DOHH2 (cell line): ENCODE results near the gene LINC00305.

Experiments
- H3F3A ChIP-seq: fragments of 200-600 bp; sonication (generic), shearing (Covaris generic); 2 replicates; pipeline ENCODE4 v1.6.0; 2016; ENCODE audit warnings: antibody characterized with exemption, mild to moderate bottlenecking; ENCODE audit not compliant: control insufficient read depth, insufficient read depth
- H3K27ac ChIP-seq: fragments of 200-600 bp; sonication (generic); 2 replicates; pipeline ENCODE4 v1.5.1; 2014; ENCODE audit warnings: low read depth, mild to moderate bottlenecking, low read length, moderate library complexity
- H3K27me3 ChIP-seq: fragments of 200-600 bp; sonication (generic); 2 replicates; pipeline ENCODE4 v1.6.1; 2014; ENCODE audit warnings: mild to moderate bottlenecking, low read length, mixed read lengths; ENCODE audit not compliant: control insufficient read depth
- H3K36me3 ChIP-seq: fragments of 200-600 bp; sonication (generic); 2 replicates; pipeline ENCODE4 v1.6.1; 2014; ENCODE audit warnings: mild to moderate bottlenecking, low read length, moderate library complexity, mixed read lengths; ENCODE audit not compliant: control insufficient read depth
- H3K4me1 ChIP-seq: fragments of 200-600 bp; sonication (generic); 2 replicates; pipeline ENCODE4 v1.6.1; 2014; ENCODE audit warnings: mild to moderate bottlenecking, low read length, mixed read lengths; ENCODE audit not compliant: control insufficient read depth
- H3K4me2 ChIP-seq: fragments of 200-600 bp; sonication (generic); 2 replicates; pipeline ENCODE4 v1.6.0; 2014; ENCODE audit warnings: mild to moderate bottlenecking, low read length, moderate library complexity
- H3K4me3 ChIP-seq: fragments of 200-600 bp; sonication (generic); 2 replicates; pipeline ENCODE4 v1.5.1; 2014; ENCODE audit warnings: mild to moderate bottlenecking, low read length, mixed read lengths
- H3K79me2 ChIP-seq: fragments of 200-600 bp; sonication (generic); 2 replicates; pipeline ENCODE4 v1.6.1; 2014; ENCODE audit warnings: mild to moderate bottlenecking, low read length, mixed read lengths; ENCODE audit not compliant: control insufficient read depth
- H3K9me2 ChIP-seq: fragments of 200-600 bp; sonication (generic); replicated peaks from 2 replicates; pipeline ENCODE4 v1.6.1; 2014; ENCODE audit warnings: mild to moderate bottlenecking, low read length, mixed read lengths; ENCODE audit not compliant: control insufficient read depth
- H3K9me3 ChIP-seq: fragments of 200-600 bp; sonication (generic); 2 replicates; pipeline ENCODE4 v1.6.1; 2014; ENCODE audit warnings: antibody characterized with exemption, low read length, mixed read lengths; ENCODE audit not compliant: control insufficient read depth, insufficient read depth
- H4K20me1 ChIP-seq: fragments of 200-600 bp; sonication (generic); 2 replicates; pipeline ENCODE4 v1.6.0; 2014; ENCODE audit warnings: low read depth, mild to moderate bottlenecking, antibody characterized with exemption, low read length, moderate library complexity; ENCODE audit not compliant: control insufficient read depth, insufficient read depth
- CTCF ChIP-seq: fragments of 200-600 bp; sonication (generic); IDR thresholded peaks from one replicate; pipeline ENCODE4 v1.5.1; 2014; ENCODE audit warnings: antibody characterized with exemption, mild to moderate bottlenecking, low read depth, low read length; ENCODE audit not compliant: poor library complexity, severe bottlenecking
- EZH2phosphoT487 ChIP-seq: fragments of 200-600 bp; sonication (generic); IDR thresholded peaks from 2 replicates; pipeline ENCODE4 v1.6.1; 2017; ENCODE audit warnings: borderline replicate concordance, mild to moderate bottlenecking, antibody characterized with exemption, low read length, moderate library complexity, mixed read lengths

Gene LINC00305

GRCh38 chr18:64099244-64099643 is 49.6 kb downstream of the LINC00305 start:
- Histone ChIP-seq H3K4me2 (no peak overlapping the region), H4K20me1 (no peaks in the 10 kb centered on the region), H3K9me3 (no peaks in the 10 kb centered on the region), H3K27me3 (no peaks in the 10 kb centered on the region), H3F3A (no peaks in the 10 kb centered on the region), H3K79me2 (no peaks in the 10 kb centered on the region), H3K4me1 (peaks cover 10% of the 10 kb centered on the region), H3K4me3 (no peak overlapping the region), H3K9me2 (no peaks in the 10 kb centered on the region), H3K27ac (no peak overlapping the region), H3K36me3 (no peaks in the 10 kb centered on the region)
- TF ChIP-seq CTCF (no peak), EZH2phosphoT487 (no peak)

- Histone ChIP-seq H3K9me2 (no peaks in the 10 kb centered on the region), H3K27me3 (no peaks in the 10 kb centered on the region), H3K4me3 (no peak overlapping the region), H3K27ac (no peak overlapping the region), H4K20me1 (no peaks in the 10 kb centered on the region), H3F3A (no peaks in the 10 kb centered on the region), H3K4me2 (no peak overlapping the region), H3K4me1 (peaks cover 10% of the 10 kb centered on the region), H3K36me3 (no peaks in the 10 kb centered on the region), H3K79me2 (no peaks in the 10 kb centered on the region), H3K9me3 (no peaks in the 10 kb centered on the region)
- TF ChIP-seq CTCF (no peak), EZH2phosphoT487 (no peak)
Observed at GRCh38 chr18:64097497-64097896, 51.4 kb downstream of the LINC00305 start.

GRCh38 chr18:64095056-64095455 is 53.8 kb downstream of the LINC00305 start:
- Histone ChIP-seq H3K4me2 (no peak overlapping the region), H3K4me3 (no peak overlapping the region), H4K20me1 (no peaks in the 10 kb centered on the region), H3K27me3 (no peaks in the 10 kb centered on the region), H3K9me2 (no peaks in the 10 kb centered on the region), H3K9me3 (no peaks in the 10 kb centered on the region), H3K27ac (no peak overlapping the region), H3K79me2 (no peaks in the 10 kb centered on the region), H3F3A (no peaks in the 10 kb centered on the region), H3K36me3 (no peaks in the 10 kb centered on the region), H3K4me1 (peaks cover 1% of the 10 kb centered on the region; the same call in 1 of the 2 replicates)
- no peak for TF ChIP-seq CTCF
- no peak for TF ChIP-seq EZH2phosphoT487

GRCh38 chr18:64094210-64094609 is 54.7 kb downstream of the LINC00305 start:
- Histone ChIP-seq H3K27me3 (no peaks in the 10 kb centered on the region), H3K4me3 (no peak overlapping the region), H3K36me3 (no peaks in the 10 kb centered on the region), H3K9me3 (no peaks in the 10 kb centered on the region), H3K9me2 (no peaks in the 10 kb centered on the region), H3K4me1 (no peaks in the 10 kb centered on the region), H3K4me2 (no peak overlapping the region), H4K20me1 (no peaks in the 10 kb centered on the region), H3K27ac (no peak overlapping the region), H3K79me2 (no peaks in the 10 kb centered on the region), H3F3A (no peaks in the 10 kb centered on the region)
- TF ChIP-seq CTCF (no peak), EZH2phosphoT487 (no peak)
